AG04449 (cell line): ENCODE results near the gene SPINK13.

ENCODE experiments used
- CTCF ChIA-PET: fragments of 350-600 bp; formaldehyde crosslinking; extraction: SDS; loops from one replicate; lab custom pipeline; 2021; ENCODE audit warnings: antibody characterized with exemption; lab: Yijun Ruan, JAX
- POLR2A ChIA-PET: fragments of 400-600, 350-600 bp; formaldehyde crosslinking; extraction: SDS; loops from one replicate; lab custom pipeline; 2020; ENCODE audit warnings: antibody characterized with exemption, inconsistent platforms; lab: Yijun Ruan, JAX
- DNase-seq: peaks from one replicate; pipeline ENCODE4 v3.0.0-alpha.2; 2010; ENCODE audit warnings: low read depth, low spot score
- H3K4me3 ChIP-seq: 2 replicates; pipeline ENCODE4 v1.5.1; 2011; ENCODE audit warnings: low read depth, mild to moderate bottlenecking, control low read depth, low read length
- CTCF ChIP-seq: IDR thresholded peaks from one replicate; pipeline ENCODE4 v1.5.1; 2011; ENCODE audit warnings: mild to moderate bottlenecking, moderate library complexity, low read length, control low read depth, inconsistent platforms; ENCODE audit not compliant: insufficient read depth; ENCODE audit errors: missing control alignments

Gene SPINK13

GRCh38 chr5:148237785-148238417, 30.7 kb upstream of the SPINK13 start:
- H3K4me3 ChIP-seq, result no peak overlapping the region
- ChIA-PET POLR2A (no interaction called here), CTCF (no interaction called here)
- DNase-seq, result no peak
- TF ChIP-seq CTCF, result no peak

GRCh38 chr5:148238418-148238794, 30.2 kb upstream of the SPINK13 start, which contains the start of gene MARCOL:
Gene MARCOL (plus strand): TSS chr5:148238525. CDS start chr5:148238598, 73 bp downstream.
- ChIA-PET POLR2A (no interaction called here), CTCF (no interaction called here)
- TF ChIP-seq CTCF, result no peak
- no peak for DNase-seq
- no peak within 1 kb of the TSS for H3K4me3 ChIP-seq

DNA sequence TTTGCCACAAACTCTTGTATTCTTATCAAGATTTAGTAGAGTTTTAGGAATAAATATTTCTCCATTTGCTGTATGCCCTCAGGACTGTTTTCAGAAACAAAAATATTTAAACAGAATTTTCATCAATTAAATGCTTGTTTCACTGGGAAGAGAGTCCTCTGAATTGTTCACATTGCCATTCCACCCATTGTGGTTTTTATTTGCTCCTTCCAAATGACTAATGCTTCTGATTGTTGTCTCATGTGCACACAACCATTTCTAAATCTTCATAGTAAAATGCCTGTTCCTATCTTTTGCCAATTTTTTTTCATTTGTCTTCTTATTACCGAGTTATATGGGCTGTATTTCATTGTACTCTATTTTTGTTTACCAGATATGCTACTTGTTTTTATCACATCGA, 19.7 kb upstream of the SPINK13 start:
- CTCF ChIA-PET, result no interaction called here
- H3K4me3 ChIP-seq, result no peak overlapping the region

GRCh38 chr5:148255456-148255855, 13.1 kb upstream of the SPINK13 start:
- POLR2A ChIA-PET, result no interaction called here
- CTCF ChIA-PET, result no interaction called here
- no peak for DNase-seq
- no peak for TF ChIP-seq CTCF
- H3K4me3 ChIP-seq, result no peak overlapping the region

More for the DNA sequence above, 19.7 kb upstream of the SPINK13 start:
- POLR2A ChIA-PET, result no interaction called here
- TF ChIP-seq CTCF, result no peak
- DNase-seq, result no peak

GRCh38 chr5:148259288-148259687, 9.3 kb upstream of the SPINK13 start:
- DNase-seq, result no peak
- TF ChIP-seq CTCF, result no peak
- POLR2A ChIA-PET, result no interaction called here
- CTCF ChIA-PET, result no interaction called here
- no peak overlapping the region for H3K4me3 ChIP-seq

DNA sequence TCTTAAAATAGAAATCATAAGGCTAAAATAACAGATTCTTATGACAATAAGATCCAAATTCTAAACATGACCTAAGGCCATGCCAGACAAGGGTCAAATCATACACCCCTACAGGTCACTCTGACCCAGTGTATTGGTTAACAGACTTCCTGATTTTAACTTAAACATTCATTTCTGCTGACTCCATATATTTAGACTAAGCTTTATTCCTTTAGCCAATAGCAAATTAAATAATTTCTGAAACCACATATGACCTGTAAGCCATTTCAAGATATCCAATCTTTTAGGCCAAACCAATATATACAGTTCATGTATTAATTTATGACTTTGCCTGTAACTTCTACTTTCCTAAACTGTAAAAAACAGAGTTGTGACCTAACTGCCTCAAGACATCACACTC, 7.4 kb upstream of the SPINK13 start:
- H3K4me3 ChIP-seq, result no peak overlapping the region
- TF ChIP-seq CTCF, result no peak
- POLR2A ChIA-PET, result no interaction called here
- CTCF ChIA-PET, result no interaction called here
- no peak for DNase-seq
